Measurements from ENCODE around the gene RAB11FIP4.

DNA sequence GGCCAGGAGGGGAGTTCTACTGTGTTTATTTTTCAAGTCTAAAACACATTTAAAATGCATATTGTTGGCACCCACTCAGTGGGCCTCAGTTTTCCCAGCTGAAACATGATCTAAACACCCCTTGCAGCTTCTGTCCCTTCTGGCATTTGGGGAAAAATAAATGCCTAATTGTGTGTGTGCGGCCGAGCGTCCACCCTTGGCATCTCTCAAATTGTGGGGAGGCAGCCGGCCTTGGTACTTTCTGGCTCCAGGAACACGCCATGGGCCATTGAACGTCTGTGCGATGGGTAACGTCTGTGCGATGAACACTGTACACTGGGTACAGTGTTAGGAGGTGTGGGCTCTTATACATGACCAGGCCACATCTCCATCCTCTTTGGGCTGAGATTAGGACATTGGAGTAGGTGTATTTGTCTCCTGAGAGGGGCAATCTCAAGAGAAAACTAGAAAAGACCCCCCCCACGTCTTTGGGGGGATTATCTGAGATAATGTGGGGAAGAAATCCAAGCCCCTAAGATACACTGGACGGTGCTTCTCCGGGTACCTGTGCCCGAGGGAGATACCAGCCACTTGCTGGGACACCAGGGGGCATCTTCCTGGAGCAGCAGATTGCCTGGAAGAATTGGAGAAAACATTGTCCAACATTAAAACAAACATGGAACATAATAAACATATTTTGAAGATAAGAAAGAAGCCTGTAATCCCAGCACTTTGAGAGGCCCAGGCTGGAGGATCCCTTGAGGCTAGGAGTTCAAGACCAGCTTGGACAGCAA, 54.9 kb downstream of the RAB11FIP4 start:
- no peak for TF ChIP-seq POLR2AphosphoS5 (IDR thresholded peaks at IDR 0.05; ENCODE audit: borderline replicate concordance, low read depth, low read length)
- no peak for TF ChIP-seq EZH2 (IDR thresholded peaks at IDR 0.05)
- TF ChIP-seq FOXP2 (optimal IDR thresholded peaks at IDR 0.05; ENCODE audit: control extremely low read depth, extremely low read length, insufficient read depth) = no peak

All from SK-N-MC (cell line).